Hepatocyte (in vitro differentiated cells): ENCODE data around the gene MPG. TPM values are rescaled to one million over a fixed set of nuclear protein-coding genes. Genes with fewer than 3 reads are reported as not detected.

ENCODE experiments used
- DNase-seq: peaks from one replicate; pipeline ENCODE4 v3.0.0-alpha.2; 2016; ENCODE audit warnings: low spot score
- H2AFZ ChIP-seq: fragments of 200-600 bp; sonication (generic); 2 replicates; pipeline ENCODE4 v1.6.0; 2016; ENCODE audit warnings: antibody characterized with exemption, mild to moderate bottlenecking
- H3K27ac ChIP-seq: fragments of 200-600 bp; sonication (generic); 2 replicates; pipeline ENCODE4 v1.5.1; 2016; ENCODE audit warnings: mild to moderate bottlenecking
- H3K27me3 ChIP-seq: fragments of 200-600 bp; sonication (generic); 2 replicates; pipeline ENCODE4 v1.6.1; 2016
- H3K36me3 ChIP-seq: fragments of 200-600 bp; sonication (generic); replicated peaks from 2 replicates; pipeline ENCODE4 v1.5.1; 2016; ENCODE audit warnings: low read depth; ENCODE audit not compliant: insufficient read depth
- H3K4me1 ChIP-seq: fragments of 200-600 bp; sonication (generic); 2 replicates; pipeline ENCODE4 v1.5.1; 2016; ENCODE audit warnings: mild to moderate bottlenecking, moderate library complexity; ENCODE audit not compliant: insufficient read depth
- H3K4me2 ChIP-seq: fragments of 200-600 bp; sonication (generic); 2 replicates; pipeline ENCODE4 v1.6.0; 2016
- H3K4me3 ChIP-seq: fragments of 200-600 bp; sonication (generic); 2 replicates; pipeline ENCODE4 v1.5.1; 2016; ENCODE audit warnings: mild to moderate bottlenecking
- H3K79me2 ChIP-seq: fragments of 200-600 bp; sonication (generic); 2 replicates; pipeline ENCODE4 v1.6.0; 2017; ENCODE audit warnings: mild to moderate bottlenecking
- H3K9me2 ChIP-seq: fragments of 200-600 bp; sonication (generic); replicated peaks from 2 replicates; pipeline ENCODE4 v1.6.0; 2017; ENCODE audit warnings: mild to moderate bottlenecking; ENCODE audit not compliant: insufficient read depth
- H3K9me3 ChIP-seq: fragments of 200-600 bp; sonication (generic); 2 replicates; pipeline ENCODE4 v1.5.1; 2016; ENCODE audit warnings: low read depth, mild to moderate bottlenecking
- H4K20me1 ChIP-seq: fragments of 200-600 bp; sonication (generic); 2 replicates; pipeline ENCODE4 v1.6.0; 2016; ENCODE audit warnings: mild to moderate bottlenecking; ENCODE audit not compliant: insufficient read depth, poor library complexity, severe bottlenecking
- EZH2 ChIP-seq: fragments of 200-600 bp; sonication (generic); IDR thresholded peaks from 2 replicates; pipeline ENCODE4 v1.6.1; 2016; ENCODE audit warnings: antibody characterized with exemption, mild to moderate bottlenecking, borderline replicate concordance
- EZH2phosphoT487 ChIP-seq: fragments of 200-600 bp; sonication (generic); IDR thresholded peaks from one replicate; pipeline ENCODE4 v1.6.1; 2018; ENCODE audit warnings: antibody characterized with exemption, mild to moderate bottlenecking, low read depth, moderate library complexity; ENCODE audit not compliant: unreplicated experiment, severe bottlenecking
- WGBS: methylation state at CpG from one replicate; pipeline ENCODE4 v1.1.6; 2016; ENCODE audit warnings: low lambda C conversion rate; ENCODE audit errors: missing lambda C conversion rate; 5-methylcytosine and 5-hydroxymethylcytosine counted together
- polyA plus RNA-seq: library from polyadenylated mRNA; unstranded; fragments of >200 nt; fragmentation: Nextera tagmentation; extraction: Ambion mirVana; gene quantifications from 2 replicates; pipeline ENCODE4 v1.2.1, GENCODE V29; 2016
- total RNA-seq: library from RNA; depleted of rRNA; stranded (reverse); fragments of >200 nt; gene quantifications from 2 replicates; pipeline ENCODE4 v1.2.3, GENCODE V29; 2014
- TF ChIP-seq, protein P1 (sequence below): fragments of 200-600 bp; sonication (generic); IDR thresholded peaks from 2 replicates; pipeline ENCODE4 v1.5.1; 2016; ENCODE audit warnings: antibody characterized with exemption, mild to moderate bottlenecking; ENCODE audit not compliant: poor library complexity

The MPG gene
- total and polyA plus RNA-seq, 2 experiments from 2014 or later, result 67.4 to 83.9 TPM

DNA sequence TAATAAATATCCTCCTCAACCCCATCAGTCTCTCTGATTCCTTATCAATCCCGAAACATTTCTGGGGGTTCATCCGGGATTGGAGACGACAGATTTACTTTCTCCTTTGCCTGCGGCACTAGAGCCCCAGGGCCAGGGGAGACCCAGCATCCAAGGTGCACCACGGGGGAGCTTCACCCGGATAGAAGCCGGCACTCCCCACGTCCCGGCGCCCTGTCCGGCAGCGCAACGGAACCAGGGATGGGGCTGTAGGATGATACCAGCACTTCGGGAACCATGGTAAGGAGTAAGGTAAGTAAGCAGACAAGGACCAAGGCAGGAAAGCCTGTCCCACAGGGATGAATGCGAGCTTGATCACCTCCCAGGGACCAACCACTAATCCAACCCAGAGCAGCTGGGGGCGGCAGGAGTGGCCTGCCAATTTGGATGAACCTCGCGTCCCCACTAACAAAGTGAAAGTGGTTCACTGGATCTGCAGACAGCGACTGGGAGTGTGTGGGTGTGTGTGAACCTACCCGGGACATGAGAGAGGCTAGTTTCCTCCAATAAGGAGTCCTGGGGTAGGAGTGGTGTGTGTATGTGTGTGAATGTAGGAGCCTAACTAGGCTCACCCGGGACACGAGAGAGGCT is 36.5 kb upstream of the MPG start:
- no peaks in the 10 kb centered on the region for H3K27me3 ChIP-seq
- H3K4me2 ChIP-seq, result no peak overlapping the region
- no peak overlapping the region for H2AFZ ChIP-seq
- H4K20me1 ChIP-seq, result no peaks in the 10 kb centered on the region
- no peaks in the 10 kb centered on the region for H3K79me2 ChIP-seq
- H3K9me2 ChIP-seq, result no peaks in the 10 kb centered on the region
- WGBS, result 96% methylated on average over 22 of the region's 22 CpGs
- no peak for DNase-seq
- no peak overlapping the region for H3K27ac ChIP-seq
- no peaks in the 10 kb centered on the region for H3K9me3 ChIP-seq
- TF ChIP-seq, protein P1, sequence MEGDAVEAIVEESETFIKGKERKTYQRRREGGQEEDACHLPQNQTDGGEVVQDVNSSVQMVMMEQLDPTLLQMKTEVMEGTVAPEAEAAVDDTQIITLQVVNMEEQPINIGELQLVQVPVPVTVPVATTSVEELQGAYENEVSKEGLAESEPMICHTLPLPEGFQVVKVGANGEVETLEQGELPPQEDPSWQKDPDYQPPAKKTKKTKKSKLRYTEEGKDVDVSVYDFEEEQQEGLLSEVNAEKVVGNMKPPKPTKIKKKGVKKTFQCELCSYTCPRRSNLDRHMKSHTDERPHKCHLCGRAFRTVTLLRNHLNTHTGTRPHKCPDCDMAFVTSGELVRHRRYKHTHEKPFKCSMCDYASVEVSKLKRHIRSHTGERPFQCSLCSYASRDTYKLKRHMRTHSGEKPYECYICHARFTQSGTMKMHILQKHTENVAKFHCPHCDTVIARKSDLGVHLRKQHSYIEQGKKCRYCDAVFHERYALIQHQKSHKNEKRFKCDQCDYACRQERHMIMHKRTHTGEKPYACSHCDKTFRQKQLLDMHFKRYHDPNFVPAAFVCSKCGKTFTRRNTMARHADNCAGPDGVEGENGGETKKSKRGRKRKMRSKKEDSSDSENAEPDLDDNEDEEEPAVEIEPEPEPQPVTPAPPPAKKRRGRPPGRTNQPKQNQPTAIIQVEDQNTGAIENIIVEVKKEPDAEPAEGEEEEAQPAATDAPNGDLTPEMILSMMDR, result no peak
- no peak for TF ChIP-seq EZH2
- no peak for TF ChIP-seq EZH2phosphoT487
- H3K36me3 ChIP-seq, result no peaks in the 10 kb centered on the region
- H3K4me1 ChIP-seq, result no peaks in the 10 kb centered on the region
- H3K4me3 ChIP-seq, result no peak overlapping the region

DNA sequence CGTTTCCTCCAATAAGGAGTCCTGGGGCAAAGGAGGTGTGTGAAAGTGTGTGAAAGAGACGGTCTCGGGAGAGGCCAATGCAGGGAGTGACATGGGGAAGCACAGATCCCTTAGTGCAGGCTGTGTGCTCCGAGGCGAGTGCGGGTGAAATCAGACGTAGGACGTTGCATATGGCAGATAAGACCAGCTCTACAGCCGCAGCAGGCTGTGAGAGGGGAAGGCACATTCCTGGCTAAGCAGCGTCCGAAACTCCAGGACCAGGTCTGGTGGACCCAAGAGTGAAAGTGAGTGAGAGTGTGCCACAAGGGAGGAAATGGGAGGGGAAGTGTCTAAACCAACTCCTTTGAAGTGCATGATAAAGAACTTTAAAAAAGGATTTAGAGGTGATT is 36.0 kb upstream of the MPG start:
- Histone ChIP-seq H3K4me3 (no peak overlapping the region), H3K27ac (no peak overlapping the region), H2AFZ (no peak overlapping the region), H3K36me3 (no peaks in the 10 kb centered on the region), H3K9me3 (no peaks in the 10 kb centered on the region), H3K79me2 (no peaks in the 10 kb centered on the region), H3K4me2 (no peak overlapping the region), H3K4me1 (no peaks in the 10 kb centered on the region), H3K27me3 (no peaks in the 10 kb centered on the region), H4K20me1 (no peaks in the 10 kb centered on the region), H3K9me2 (no peaks in the 10 kb centered on the region)
- 83% methylated on average over 11 of the region's 11 CpGs for WGBS
- no peak for TF ChIP-seq EZH2phosphoT487
- TF ChIP-seq EZH2, result no peak
- TF ChIP-seq, protein P1, result no peak
- no peak for DNase-seq

DNA sequence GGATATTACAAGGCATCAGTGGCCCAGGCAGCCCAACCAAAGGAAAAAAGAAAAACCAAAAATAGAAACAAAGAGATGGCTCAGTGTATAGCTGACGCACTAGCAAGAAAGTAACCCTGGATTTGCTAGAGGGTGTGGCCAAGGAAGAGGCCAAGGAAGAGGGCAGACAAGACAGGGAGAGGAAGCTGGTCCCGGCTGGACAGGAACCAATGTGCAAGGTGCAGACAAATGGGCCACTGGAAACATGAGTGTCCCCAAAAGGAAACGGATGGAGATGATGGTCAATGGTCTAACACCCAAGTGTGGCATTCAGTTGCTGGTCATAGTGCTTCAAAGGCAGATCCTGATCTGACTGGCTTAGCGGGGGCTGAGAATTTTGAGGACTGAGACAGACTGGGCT is 35.3 kb upstream of the MPG start:
- Histone ChIP-seq H3K4me2 (no peak overlapping the region), H3K4me1 (no peaks in the 10 kb centered on the region), H3K79me2 (no peaks in the 10 kb centered on the region), H2AFZ (no peak overlapping the region), H3K9me2 (no peaks in the 10 kb centered on the region), H4K20me1 (no peaks in the 10 kb centered on the region), H3K27ac (no peak overlapping the region), H3K9me3 (no peaks in the 10 kb centered on the region), H3K4me3 (no peak overlapping the region), H3K27me3 (no peaks in the 10 kb centered on the region), H3K36me3 (no peaks in the 10 kb centered on the region)
- 99% methylated on average over 4 of the region's 4 CpGs for WGBS
- TF ChIP-seq EZH2, result no peak
- TF ChIP-seq, protein P1, result no peak
- TF ChIP-seq EZH2phosphoT487, result no peak
- no peak for DNase-seq

DNA sequence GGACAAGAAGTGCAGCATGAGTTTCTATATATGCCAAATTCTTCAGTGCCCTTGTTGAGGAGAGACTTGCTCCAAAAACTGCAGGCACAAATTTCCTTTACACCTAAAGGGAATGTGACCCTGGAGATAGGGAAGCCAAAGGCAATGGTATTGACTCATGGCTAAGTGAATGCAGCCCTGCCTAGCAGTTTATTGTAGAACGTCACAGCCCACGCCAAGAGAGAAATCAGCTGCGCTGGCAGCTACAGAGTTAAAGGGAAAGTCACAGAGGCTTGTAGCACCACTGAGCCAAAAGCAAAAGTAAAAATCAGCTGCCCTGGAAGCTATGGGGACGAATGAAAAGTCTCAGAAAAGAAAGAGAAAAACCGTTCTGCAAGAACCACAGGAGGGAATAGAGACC is 34.7 kb upstream of the MPG start:
- Histone ChIP-seq H3K4me1 (no peaks in the 10 kb centered on the region), H3K27ac (no peak overlapping the region), H2AFZ (no peak overlapping the region), H3K4me3 (no peak overlapping the region), H3K9me2 (no peaks in the 10 kb centered on the region), H3K27me3 (no peaks in the 10 kb centered on the region), H4K20me1 (no peaks in the 10 kb centered on the region), H3K4me2 (no peak overlapping the region), H3K9me3 (no peaks in the 10 kb centered on the region), H3K36me3 (no peaks in the 10 kb centered on the region), H3K79me2 (no peaks in the 10 kb centered on the region)
- DNase-seq, result no peak
- TF ChIP-seq EZH2phosphoT487 (no peak), EZH2 (no peak)
- TF ChIP-seq, protein P1, result no peak
- WGBS, result 83% methylated on average over 5 of the region's 5 CpGs
